Brain microvascular endothelial cell (primary cell): ENCODE measurements around the gene PDCD1LG2.
A peak's percentile ranks its signal among the peaks of the same experiment; 100 is the strongest.
"Not testable (repeated sequence)": the region's sequence is repeated elsewhere in the genome, so short reads cannot be mapped to it uniquely, and the experiment has no call there.

ENCODE experiments used
- DNase-seq: peaks from one replicate; pipeline ENCODE4 v3.0.0-alpha.2; 2020
- H3K27ac ChIP-seq: fragments of 250-450 bp; sonication (Bioruptor Pico); 2 replicates; pipeline ENCODE4 v1.5.1; 2020; ENCODE audit warnings: mild to moderate bottlenecking, moderate library complexity
- H3K27me3 ChIP-seq: fragments of 250-450 bp; sonication (Bioruptor Pico); replicated peaks from 2 replicates; pipeline ENCODE4 v1.5.1; 2020; ENCODE audit warnings: mild to moderate bottlenecking
- H3K36me3 ChIP-seq: fragments of 250-450 bp; sonication (Bioruptor Pico); replicated peaks from 2 replicates; pipeline ENCODE4 v1.5.1; 2020; ENCODE audit warnings: mild to moderate bottlenecking
- H3K4me3 ChIP-seq: 2 replicates; pipeline ENCODE4 v1.5.1; 2011; ENCODE audit warnings: low read depth, mild to moderate bottlenecking, control low read depth, low read length, moderate library complexity
- CTCF ChIP-seq: IDR thresholded peaks from 2 replicates; pipeline ENCODE4 v1.5.1; 2011; ENCODE audit warnings: low read depth, mild to moderate bottlenecking, moderate library complexity, low read length, control low read depth, inconsistent platforms; ENCODE audit errors: missing control alignments
- in situ Hi-C: cut with HindIII; loops from 2 replicates; pipeline ENCODE4 v1.10.0; 2017; ENCODE audit warnings: low sequenced_read_pairs, low pct_ligation_motif_present

Gene PDCD1LG2

GRCh38 chr9:5577225-5577624, 66.9 kb downstream of the PDCD1LG2 start:
- in situ Hi-C loops, result loop anchor here (25.0 kb wide), 1 partner anchor 140 kb away; the partner anchor contains the start of gene PLGRKT
- TF ChIP-seq CTCF, result no peak
- Histone ChIP-seq H3K36me3 (no peaks in the 10 kb centered on the region), H3K4me3 (no peak overlapping the region), H3K27me3 (no peaks in the 10 kb centered on the region), H3K27ac (no peak overlapping the region)
- no peak for DNase-seq

GRCh38 chr9:5578018-5578697, 67.8 kb downstream of the PDCD1LG2 start:
- no peak for DNase-seq
- no peak for TF ChIP-seq CTCF

GRCh38 chr9:5578698-5579085, 68.4 kb downstream of the PDCD1LG2 start:
- Histone ChIP-seq H3K4me3 (no peak overlapping the region), H3K36me3 (no peaks in the 10 kb centered on the region), H3K27ac (no peak overlapping the region), H3K27me3 (no peaks in the 10 kb centered on the region)
- no peak for TF ChIP-seq CTCF
- in situ Hi-C loops, result loop anchor here (25.0 kb wide), 1 partner anchor 141 kb away; the partner anchor contains the start of gene PLGRKT
- no peak for DNase-seq

More at GRCh38 chr9:5578018-5578697, 67.8 kb downstream of the PDCD1LG2 start:
- Histone ChIP-seq H3K27ac (no peak overlapping the region), H3K4me3 (no peak overlapping the region), H3K36me3 (no peaks in the 10 kb centered on the region), H3K27me3 (no peaks in the 10 kb centered on the region)
- in situ Hi-C loops, result loop anchor here (25.0 kb wide), 1 partner anchor 141 kb away; the partner anchor contains the start of gene PLGRKT

- Histone ChIP-seq H3K27me3 (no peaks in the 10 kb centered on the region), H3K4me3 (no peak overlapping the region), H3K36me3 (no peaks in the 10 kb centered on the region), H3K27ac (no peak overlapping the region)
- in situ Hi-C loops, result loop anchor here (25.0 kb wide), 1 partner anchor 143 kb away; the partner anchor contains the start of gene PLGRKT
- TF ChIP-seq CTCF, result no peak
- no peak for DNase-seq
Observed at GRCh38 chr9:5579881-5580280, 69.5 kb downstream of the PDCD1LG2 start.

- TF ChIP-seq CTCF, result no peak
- H3K36me3 ChIP-seq, result no peaks in the 10 kb centered on the region
- in situ Hi-C loops, result loop anchor here (25.0 kb wide), 1 partner anchor 143 kb away; the partner anchor contains the start of gene PLGRKT
- H3K27ac ChIP-seq, result no peak overlapping the region
- no peak overlapping the region for H3K4me3 ChIP-seq
- H3K27me3 ChIP-seq, result no peaks in the 10 kb centered on the region
- DNase-seq, result peak; percentile 10
Observed at GRCh38 chr9:5580650-5581049, 70.3 kb downstream of the PDCD1LG2 start.

GRCh38 chr9:5581706-5582105, 71.4 kb downstream of the PDCD1LG2 start:
- H3K36me3 ChIP-seq, H3K4me3 ChIP-seq, DNase-seq, H3K27me3 ChIP-seq, H3K27ac ChIP-seq: not testable (repeated sequence)
- in situ Hi-C loops, result loop anchor here (25.0 kb wide), 1 partner anchor 144 kb away; the partner anchor contains the start of gene PLGRKT
